Islet precursor cell (in vitro differentiated cells): ENCODE results near the gene TMCC2.
"Not testable (repeated sequence)": the region's sequence is repeated elsewhere in the genome, so short reads cannot be mapped to it uniquely, and the experiment has no call there.

Experiments used
- DNase-seq: peaks from one replicate; pipeline ENCODE4 v3.0.0-alpha.2; 2018

TMCC2 gene

DNA sequence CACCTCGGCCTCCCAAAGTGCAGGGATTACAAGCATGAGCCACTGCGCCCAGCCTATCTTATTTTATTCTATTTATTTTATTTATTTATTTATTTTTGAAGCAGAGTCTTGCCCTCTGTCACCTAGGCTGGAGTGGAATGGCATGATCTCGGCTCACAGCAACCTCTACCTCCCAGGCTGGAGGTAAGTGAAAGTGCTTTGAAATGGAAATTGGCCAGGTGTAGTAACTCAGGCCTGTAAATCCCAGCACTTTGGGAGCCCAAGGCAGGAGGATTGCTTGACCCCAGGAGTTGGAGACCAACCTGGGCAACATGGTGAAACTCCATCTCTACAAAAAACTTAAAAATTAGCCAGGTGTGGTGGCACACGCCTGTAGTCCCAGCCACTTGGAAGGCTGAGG lies 11.2 kb upstream of the TMCC2 start:
- DNase-seq, result no peak

DNA sequence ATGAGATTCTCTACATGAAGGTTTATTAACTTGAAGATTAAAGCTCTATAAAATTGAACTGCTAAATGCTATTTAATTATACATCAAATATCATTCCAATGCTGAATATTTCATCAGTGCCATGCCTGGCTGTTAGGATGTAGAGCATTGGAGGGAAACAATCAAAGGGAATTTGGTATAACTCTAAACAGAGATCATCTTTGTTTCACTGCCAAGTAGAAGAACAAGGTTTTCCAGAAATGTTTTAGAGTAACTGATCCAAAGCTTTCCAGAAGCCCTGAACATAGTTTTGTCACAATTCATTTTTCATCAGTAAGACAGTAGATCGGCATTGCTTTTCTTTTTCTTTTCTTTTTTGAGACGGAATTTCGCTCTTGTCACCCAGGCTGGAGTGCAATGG lies 10.3 kb upstream of the TMCC2 start:
- no peak for DNase-seq

DNA sequence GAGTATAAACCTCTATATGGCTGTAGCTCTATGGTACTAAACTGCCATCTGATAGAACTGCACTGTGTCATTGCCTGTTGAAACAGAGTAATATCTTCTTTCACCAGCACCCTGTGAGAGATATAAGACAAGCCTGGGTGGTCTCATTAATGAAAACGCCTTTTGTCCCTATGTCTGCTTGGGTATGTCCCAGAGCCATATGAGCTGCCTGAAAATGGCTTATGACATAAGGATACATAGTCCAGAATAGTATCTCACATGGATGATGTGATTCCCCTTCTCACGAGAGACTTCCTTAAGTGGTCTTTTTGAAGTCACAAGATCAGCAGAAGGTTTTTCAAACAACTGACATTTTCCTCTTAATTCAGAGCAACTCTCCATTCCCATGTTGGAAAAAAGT lies 7.3 kb upstream of the TMCC2 start:
- no peak for DNase-seq

DNA sequence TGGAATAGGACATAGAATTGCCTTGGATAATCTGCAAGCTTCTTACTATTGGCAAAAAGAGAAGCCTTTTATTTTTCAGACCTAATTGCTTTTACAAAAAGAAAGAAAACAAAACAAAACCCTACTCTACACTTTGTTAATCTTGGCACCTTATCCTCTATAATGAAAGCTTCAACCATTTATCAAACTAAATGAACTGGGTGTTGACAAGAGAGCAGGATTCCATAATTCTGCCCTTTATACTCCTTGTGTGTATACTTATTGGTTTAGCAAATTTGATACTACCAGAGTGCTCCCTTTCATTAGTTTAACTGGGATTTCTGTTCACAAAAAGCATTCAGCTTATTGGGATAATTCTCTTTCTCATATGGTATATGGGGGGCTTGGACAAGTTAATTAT lies 3.0 kb upstream of the TMCC2 start:
- no peak for DNase-seq

DNA sequence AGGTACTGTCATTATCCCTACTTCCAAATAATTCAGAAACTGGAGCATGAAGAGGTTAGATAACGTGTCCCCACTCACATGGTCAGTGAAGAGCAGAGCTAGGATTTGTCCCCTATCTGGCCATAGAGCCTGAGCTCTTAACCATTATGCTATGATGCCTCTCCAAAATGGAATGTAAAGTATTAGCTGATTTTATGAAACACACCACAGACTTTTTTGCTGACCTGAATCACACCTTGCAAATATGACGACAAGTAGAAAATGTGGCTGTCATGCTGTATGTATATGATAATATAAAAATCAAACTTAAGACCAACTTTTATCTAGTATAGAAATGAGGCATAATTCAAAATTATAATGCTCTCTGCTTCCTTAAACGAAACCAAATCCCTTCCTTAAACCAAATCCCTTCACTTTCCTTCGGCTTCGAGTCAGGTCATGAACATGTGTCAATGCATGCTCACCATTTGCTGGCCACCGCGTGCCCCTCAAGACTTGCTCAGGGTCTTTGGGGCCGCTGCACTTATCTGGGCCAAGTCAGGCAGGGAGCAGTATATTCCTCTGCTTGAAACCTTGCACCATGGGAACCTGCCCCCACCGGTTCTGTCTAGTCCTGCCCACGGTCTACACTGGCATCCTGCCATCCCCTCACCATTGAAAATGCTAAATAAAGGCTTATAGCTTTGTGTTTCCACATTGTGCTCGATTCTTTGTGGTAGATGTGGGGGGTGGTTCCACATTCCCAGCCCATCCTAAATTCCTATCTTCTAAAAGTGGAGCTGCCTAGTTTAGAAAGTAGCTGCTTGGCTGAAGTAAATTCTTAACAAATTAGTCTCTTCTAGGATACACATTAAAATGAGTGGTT lies 1.6 kb upstream of the TMCC2 start:
- no peak for DNase-seq

DNA sequence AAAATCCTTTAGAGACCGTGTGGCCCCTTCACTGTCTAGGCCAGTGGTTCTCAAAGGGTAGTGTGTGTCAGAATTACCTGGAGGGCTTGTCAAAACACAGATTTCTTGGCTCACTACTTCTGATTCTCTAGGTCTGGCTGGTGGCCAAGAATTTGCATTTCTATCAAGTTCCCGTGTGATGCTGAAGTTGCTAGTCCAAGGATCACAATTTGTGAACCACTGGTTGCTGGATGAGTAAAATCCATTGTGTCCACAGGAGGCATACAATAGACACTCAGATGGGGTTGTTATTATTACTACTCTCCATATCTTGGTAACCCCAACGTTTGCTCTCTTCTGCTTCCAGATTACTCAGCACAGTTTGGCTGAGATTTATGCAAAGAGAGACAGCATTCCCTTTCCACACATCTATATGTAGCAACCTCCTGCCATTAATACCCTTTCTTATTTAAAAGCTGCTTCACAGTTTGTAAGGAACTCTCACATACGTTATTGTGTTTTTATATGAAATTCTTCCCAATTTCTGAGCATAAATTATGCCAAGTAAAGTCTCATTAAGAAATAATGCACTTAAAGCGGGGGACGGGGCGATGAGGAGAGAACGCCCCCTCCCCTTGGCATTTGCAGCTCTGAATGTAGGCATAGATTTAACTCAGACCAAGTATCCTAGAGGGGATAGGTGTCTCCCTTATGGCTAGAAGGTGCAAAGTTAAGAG lies 720 bp upstream of the TMCC2 start:
- no peak for DNase-seq

DNA sequence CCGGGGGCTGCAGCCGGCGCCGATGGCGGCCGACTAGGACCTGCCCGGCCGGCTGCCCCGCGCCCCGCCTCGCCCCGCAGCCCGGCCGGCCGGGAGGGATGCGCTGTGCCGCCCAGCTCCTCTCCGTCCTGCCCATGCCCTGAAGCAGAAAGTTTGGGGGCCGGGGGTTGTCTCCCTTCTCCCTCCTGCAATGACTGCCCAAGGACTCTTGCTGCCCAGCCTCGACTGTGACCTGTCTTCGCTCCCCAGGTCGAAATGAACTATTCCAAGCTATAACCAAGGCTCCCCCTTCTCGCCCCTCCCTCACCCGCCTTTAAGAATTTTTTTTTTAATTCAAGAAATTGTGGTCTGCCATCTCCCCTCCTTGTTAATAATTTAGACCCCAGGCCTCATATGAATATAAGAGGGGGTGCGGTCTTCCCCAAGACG lies 361 bp downstream of the TMCC2 start:
- DNase-seq, result no peak

DNA sequence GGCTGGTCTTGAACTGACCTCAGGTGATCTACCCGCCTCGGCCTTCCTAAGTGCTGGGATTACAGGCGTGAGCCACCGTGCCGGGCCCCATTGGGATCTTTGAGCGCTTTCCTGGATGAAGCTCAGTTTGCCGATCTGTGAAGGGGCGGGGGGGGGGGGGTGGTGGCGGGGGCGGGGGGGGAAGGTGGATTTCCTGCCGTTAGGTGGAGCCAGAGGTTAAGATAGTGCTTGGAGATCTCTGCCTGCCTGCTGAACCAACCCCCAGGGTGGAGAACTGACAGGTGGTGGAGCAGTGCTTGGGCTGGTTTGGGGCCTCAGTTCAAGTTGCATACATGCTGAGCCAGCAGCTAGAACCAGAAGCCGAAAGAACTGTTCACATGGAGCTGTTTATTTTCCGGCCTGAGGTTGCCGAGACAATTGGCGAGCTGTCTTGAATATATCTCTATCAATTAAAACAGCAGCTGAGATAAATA lies 1.7 kb downstream of the TMCC2 start:
- peak; percentile 91 for DNase-seq

DNA sequence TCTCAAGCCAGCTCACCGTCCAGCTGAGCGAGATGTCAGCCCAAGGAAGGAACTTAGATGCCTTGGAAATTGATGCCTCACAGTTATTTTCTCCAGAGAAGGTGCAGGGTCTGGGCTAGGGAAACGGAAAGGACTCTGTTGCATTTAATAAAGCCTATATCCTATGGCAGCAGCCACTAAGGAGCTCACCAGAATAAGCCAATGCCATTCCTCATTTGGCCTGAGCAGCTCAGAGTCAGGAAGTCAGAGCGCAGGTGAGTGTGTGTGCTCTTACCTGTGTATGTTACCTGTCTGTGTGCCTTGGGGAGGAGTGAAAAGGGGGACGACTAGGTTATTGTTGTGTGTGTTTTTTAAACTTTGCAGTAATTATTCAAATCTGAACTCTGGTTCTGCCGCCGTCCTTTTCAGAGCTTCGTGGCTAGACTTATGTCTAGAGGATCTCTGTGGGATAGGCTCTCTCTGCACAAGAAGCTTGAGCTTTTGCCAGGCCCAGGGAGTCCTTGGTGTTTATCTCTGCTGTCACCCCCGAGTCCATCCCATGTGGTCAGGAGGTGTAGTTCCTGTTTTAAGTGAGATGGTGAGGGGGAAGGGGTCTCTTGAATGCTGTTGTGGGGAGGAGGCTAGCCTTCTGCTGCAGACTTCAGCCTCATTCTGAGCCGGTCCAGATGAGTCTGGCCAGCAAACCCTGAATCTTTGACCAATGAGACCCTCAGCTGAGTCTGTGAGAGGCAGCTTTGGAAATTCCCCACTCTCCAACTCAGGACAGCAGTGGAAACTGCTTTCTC lies 2.4 kb downstream of the TMCC2 start:
- DNase-seq, result no peak

DNA sequence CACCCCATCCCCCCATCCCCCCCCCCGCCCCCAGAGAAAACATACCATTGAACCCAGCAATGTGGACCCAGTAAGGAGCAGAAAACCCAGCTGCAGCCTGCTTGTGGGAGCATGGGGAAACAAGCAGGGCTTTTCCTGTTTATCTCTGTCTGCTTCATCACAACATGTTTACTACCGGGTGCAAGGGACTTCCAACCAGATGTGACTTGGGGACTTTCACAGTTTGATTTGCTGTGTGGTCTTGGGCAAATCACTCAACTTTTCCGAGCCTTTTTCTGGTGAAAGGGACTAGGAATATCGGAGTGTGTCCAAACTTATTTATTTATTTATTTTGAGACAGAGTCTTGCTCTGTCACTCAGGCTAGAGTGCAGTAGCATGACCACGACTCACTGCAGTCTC lies 3.2 kb downstream of the TMCC2 start:
- DNase-seq, result no peak

DNA sequence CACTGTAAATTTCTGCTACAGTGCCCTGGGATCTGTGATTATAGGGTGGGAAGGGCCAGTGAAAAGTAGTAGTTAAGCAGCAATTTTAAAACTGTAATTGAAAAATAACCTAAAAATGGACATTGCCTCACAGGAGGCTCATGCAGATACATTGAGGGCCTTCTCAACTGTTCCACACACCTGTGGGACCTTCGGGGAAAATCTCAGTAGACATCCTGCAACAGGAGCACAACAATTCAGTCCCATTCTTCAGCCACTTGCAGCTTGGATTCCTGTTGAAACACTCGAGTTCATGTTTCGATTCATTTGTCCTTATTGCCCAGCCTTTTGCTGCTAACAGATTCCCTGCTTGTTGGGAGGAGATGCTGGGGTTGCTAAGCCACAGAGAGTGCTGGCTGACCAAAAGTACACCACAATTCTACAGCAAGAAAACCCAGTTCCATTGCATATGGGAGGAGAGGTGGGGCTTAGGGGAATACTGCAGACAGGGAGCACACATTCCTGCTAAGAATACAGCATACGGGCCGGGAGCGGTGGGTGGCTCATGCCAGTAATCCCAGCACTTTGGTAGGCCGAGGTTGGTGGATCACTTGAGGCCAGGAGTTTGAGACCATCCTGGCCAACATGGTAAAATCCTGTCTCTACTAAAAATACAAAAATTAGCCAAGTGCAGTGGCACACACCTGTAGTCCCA lies 4.5 kb downstream of the TMCC2 start:
- DNase-seq, result no peak

DNA sequence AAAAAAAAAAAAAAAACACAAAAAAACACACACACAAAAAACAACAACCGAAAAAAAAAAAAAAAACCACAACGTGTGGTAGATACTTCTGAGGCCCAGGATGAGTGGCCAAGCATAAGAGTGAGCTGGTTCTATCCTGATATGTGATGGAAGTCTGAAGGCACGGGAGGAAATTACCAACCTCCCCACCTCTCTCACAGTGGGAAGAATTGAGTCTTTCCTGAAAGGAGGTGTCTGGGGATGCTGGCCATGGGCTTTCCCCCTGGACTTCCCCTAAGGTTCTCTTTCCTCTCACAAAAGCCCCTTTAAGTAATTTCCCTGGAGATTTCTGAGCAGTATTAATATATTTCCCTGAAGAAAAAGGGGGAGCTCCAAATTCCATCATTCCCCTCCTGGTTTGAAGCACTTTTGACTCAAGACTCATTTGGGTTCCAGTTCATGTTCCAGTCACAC lies 5.2 kb downstream of the TMCC2 start:
- no peak for DNase-seq

DNA sequence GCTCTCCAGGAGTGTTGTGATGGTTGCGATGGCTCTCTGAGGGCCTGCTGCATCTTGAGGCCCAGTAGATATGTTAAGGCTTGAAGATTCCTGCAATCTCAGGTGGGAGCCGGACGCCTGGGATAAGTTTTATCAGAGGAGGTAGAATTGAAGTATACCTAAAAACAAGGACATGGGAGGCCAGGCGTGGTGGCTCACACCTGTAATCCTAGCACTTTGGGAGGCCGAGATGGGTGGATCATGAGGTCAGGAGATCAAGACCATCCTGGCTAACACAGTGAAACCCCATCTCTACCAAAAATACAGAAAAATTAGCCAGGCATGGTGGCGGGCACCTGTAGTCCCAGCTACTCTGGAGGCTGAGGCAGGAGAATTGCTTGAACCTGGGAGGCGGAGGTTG lies 6.2 kb downstream of the TMCC2 start:
- not testable (repeated sequence) for DNase-seq

DNA sequence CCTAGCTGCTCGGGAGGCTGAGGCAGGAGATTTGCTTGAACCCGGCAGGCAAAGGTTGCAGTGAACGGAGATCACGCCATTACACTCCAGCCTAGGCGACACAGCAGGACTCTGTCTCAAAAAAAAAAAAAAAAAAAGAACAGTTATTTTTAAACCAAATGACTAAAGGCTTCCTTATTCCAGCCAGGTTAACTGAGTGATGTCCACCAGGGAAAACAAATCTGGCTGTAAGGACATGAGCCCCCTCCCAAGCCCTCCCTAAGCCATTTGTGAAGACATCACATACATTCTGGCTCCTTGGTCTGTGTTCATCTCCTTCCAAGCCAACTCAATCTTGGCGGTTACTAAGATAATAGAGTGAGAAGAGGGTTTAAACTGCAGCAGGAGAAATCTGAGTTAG lies 8.2 kb downstream of the TMCC2 start:
- no peak for DNase-seq

DNA sequence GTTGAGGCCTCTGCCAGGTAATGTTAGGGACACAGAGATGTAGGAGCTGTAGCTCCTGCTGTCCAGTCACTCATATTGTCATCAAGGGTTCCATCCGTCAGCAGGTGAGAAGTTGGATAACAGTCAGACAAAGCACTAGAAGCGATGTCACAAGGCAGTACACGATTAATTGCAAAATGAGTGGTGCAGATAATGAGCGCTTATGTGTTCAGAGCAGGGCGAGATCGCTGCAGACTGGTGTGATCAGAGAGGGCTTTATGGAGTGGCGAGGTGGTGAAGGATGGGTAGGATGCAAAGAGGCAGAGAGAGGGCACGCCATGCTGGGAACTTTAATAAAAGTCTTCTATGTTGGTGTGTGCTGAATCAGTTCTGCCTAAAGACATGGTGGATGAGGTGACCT lies 8.8 kb downstream of the TMCC2 start:
- DNase-seq, result no peak

DNA sequence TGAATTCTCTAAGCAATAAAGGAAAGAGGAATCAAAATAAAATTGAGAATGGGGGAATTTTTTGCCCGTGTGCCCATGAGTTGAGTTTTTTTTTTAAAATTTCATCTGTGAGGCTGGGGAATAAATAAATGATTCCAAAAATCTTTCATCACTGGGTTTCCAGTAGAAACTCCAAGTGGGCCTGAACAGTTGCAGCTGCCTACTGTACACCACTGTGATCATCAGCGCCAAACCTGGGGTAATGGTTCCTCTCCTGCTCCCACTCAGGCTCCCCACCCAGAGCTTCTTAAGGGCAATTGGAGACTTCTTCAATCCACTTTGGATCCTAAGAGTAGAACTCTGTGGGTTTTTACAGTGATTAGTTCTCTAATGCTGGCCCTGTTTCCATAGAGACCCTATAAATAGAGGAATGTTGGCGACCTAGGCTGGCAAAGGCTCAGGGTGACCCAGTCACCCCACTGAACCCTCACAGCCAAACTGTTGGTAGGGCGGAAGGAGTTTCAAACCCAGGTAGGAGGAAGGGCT lies 9.3 kb downstream of the TMCC2 start:
- no peak for DNase-seq

DNA sequence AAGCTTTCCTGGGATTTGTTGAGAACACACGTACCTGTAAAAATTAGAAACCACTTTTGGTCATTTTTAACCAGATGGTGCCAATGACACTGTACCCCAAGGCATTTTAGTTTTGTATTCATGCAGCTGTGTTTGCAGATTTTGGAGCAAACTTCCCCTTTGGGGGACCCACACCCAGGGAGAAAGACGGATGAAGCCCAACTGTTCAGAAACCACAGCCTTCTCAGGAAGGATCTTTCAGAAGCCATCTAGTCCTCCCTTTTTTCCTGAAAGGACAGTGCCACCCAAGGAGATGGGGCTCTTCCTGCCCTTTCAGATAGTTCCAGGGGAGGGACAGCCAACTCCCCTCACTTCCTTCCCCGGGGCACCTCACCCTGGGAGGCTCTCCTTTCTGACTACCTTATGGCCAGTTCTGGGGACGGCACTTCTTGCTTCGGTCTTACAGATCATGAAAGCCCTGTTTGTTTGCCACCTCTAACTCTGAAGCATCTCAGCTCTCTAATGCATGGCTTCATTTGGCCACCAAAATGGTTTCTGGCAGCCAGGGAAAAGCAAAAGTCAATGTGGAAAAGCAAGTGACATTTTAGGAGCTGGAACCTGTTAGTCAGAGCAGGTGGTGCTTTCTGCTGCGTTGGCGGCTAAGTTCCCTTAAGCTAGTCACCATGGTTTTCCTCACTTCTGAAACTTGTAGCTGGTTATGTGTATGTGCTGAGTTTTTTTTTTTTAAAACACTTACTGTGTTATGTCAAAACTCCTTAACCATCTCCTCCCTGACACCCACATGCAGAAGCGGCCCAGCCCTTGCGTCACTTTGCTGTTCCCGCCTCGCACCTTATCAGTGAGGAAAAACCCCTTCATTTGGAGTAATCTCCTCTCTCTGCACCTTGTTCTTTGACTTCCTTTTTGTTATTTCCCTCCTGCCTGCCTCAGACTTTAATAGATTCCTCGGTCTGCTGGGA lies 10.1 kb downstream of the TMCC2 start:
- no peak for DNase-seq

DNA sequence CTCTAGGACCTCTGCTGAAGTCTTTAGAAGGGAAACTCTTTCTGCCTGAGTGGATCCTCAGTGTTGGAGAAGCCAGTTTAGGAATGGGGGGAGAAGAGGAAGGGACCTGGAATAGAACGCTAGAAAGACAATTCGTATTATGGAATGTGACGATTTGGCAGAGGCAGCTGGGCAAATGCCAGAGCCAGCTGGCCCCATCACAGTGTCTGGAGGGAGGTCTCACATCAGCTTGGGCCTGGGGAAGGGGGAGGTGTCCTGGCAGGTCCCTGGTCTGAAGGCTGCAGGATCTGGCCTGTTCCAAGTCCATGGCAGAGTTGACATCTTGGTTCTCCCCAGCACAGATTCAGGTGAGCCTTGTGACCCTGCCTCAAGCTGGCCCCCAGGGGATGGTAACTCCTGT lies 11.3 kb downstream of the TMCC2 start:
- DNase-seq, result no peak

DNA sequence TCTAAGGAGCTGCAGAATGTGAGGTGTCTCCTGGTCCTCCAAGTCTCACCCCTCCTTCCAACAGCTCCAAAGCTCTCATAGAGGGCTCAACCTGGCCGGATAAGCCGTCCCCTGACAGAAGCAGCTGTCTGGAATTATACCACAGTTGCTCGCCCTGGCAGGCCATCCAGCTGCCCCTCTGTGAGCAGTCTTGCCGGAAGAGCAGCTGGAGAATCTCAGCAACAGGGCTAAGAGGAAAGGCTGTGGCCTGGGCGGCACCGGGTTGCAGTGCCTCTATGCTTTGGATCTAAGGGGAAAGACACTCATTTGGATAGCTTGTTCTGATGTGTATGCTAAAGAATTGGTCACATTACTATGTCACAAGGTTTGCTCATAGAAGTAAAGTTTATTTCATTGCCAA lies 12.4 kb downstream of the TMCC2 start:
- DNase-seq, result no peak

DNA sequence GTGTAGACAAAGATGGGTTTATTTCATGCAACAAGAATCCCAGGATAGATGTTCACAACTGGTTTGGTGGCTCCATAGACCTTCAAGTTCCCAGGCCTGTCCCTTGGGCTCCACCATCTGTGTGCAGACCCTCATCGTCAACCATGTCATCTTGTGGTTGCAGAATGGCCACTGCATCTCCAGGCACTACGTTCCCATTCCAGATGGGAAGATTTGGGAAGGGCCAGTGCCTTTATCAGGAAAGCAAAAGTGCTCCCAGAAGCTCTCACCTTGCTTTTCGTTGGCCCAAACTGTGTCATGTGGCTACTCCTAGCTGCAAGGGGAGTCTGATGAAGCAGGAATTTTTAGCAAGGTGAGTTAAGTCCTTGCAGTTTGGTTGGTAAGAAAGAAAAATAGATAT lies 12.8 kb downstream of the TMCC2 start:
- no peak for DNase-seq

DNA sequence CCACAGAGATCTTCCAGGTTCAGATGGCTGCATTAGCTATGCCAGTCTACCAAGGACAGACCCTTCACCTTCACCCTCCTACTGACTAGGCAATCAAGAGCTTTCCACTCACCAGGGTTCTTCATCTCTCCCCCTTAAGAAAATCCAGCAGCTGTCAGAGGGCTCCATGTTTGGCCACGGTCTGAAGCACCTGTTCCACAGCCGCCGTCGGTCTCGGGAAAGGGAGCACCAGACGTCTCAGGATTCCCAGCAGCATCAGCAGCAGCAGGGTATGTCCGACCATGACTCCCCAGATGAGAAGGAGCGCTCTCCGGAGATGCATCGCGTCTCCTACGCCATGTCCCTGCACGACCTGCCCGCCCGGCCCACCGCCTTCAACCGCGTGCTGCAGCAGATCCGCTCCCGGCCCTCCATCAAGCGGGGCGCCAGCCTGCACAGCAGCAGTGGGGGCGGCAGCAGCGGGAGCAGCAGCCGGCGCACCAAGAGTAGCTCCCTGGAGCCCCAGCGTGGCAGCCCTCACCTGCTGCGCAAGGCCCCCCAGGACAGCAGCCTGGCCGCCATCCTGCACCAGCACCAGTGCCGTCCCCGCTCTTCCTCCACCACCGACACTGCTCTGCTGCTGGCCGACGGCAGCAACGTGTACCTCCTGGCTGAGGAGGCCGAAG lies 13.8 kb downstream of the TMCC2 start:
- no peak for DNase-seq
